GM19372 (cell line): ENCODE results near the gene CREB5.
"Not testable (repeated sequence)": the region's sequence is repeated elsewhere in the genome, so short reads cannot be mapped to it uniquely, and the experiment has no call there.

Experiments
- ATAC-seq: cut with Tn5 transposase; IDR thresholded peaks from one replicate; pipeline ENCODE4 v1.9.1; 2021; ENCODE audit warnings: mild to moderate bottlenecking, low read depth, moderate library complexity; ENCODE audit not compliant: unreplicated experiment

CREB5 gene

DNA sequence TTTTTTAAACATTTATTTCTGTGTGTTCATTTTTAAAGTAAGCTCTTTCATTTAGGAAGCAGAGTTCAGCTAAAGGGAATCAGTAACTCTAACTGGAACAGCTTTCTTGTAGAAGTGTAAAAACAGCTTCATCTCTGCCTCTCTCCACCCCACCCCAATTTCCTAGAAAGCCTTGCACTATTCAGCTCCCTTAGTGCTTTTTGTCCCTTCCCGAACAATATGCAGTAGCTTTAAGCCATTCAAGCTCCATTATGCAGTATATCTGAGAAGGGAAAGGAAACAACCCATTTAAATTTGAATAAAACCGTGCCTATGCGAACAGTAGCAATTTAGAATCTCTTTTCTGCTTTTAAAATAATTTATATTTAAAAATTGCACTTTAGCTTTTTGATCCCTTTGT is 411.3 kb downstream of the CREB5 start:
- no peak for ATAC-seq

DNA sequence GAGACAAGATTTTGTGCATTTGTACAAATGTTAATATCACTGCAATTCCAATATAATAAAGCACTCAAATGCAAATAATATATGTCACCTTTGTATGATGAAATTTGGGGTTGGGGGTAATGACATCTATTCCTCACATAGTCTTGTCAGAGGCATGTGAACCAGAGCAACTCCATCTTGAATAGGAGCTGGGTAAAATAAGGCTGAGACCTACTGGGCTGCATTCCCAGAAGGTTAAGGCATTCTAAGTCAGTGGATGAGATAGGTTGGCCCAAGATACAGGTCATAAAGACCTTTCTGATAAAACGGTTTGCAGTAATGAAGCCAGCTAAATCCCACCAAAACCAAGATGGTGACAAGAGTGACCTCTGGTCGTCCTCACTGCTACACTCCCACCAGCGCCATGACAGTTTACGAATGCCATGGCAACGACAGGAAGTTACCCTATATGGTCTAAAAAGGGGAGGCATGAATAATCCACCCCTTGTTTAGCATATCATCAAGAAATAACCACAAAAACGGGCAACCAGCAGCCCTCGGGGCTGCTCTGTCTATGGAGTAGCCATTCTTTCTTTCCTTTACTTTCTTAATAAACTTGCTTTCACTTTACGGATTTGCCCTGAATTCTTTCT is 413.6 kb downstream of the CREB5 start:
- not testable (repeated sequence) for ATAC-seq

DNA sequence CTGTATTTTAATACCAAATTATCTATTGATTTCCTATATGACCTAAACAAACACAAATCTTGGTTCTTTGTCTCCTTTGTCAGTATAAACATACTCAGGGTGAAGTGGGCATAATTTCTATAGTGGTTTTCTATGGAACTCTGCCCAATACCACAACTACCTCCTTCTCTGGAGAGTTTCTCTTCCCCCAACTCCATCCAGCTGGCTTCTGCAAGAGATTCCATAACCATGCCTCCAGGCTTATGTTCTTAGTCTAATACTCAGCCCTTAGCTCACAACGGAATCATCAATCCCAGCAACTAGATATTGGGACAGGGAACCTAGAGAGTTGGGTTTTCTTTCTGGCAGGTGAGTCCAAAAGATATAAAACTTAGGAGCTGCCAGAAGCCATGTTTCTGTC is 418.5 kb downstream of the CREB5 start:
- ATAC-seq: no peak

DNA sequence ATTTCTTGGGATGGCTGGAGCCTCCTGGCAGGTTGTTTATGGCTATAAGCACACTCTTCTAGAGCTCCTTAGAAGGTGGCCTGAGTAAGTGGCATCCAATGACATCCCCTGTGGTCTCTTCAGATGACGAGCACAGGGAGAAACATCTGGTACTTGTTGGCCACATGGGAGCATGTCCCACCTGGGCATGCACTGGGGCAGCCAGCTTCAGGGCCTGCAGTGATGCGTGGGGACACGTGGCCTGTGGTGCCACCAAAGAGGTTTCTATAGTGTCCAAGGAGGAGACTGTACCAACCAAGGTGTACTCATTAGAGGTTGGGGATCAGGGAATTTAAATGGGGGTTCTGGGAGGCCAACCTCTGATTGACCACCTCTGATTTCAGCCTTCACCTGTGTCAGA is 420.4 kb downstream of the CREB5 start:
- no peak for ATAC-seq

DNA sequence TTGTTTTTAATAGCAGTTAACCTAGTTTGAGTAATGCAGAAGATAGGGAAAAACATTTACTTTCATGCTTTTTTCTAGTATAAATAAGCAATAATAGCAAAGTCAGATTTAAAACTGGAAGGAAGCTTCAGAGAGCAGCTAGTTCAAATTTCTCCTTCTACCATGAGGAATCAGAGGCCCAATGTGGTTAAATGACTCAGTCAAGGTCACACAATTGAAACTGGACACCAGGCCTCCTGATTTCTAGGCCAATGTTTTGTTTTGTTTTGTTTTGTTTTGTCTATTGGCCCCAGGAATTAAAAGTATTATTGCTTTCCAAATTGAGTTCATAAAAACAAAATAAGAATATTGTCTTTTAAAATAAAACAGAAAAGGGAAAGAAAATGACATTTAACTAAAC is 423.5 kb downstream of the CREB5 start:
- no peak for ATAC-seq

DNA sequence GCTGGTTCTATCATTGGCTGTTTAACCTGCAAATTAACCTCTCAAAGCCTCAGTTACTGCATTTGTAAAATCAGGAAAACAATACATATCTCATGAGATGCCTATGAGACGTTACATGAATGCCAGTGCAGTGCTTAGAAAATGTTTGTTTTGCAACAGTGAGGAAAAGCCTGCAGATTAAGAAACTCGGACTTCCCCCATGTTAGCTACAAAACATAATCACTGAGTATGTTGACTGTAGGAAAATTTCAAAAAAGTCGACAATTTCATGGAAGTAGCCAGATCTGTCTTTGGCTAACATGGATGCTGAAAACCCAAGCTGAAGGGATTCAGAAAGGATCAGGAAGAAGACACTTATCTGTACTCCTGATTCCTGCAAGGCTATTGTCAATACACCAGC is 424.4 kb downstream of the CREB5 start:
- no peak for ATAC-seq

DNA sequence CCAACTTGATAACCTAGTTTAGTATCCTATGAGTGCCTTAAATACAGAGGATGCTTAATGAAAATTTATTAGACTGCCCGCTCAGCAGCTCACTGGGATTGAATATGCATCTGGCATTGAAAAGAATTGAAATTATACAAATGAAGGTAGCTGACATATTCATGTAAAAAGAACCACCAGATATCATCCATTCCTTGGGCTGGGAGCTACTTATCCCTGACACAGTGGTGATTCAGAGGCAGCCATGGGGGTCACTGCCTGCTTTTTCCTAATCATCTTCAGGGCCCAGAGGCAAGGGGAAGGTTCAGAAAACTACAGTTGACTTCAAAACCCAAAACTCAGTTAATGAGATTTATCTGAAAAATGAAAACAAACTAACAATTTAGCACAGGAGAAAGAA is 424.9 kb downstream of the CREB5 start:
- ATAC-seq: no peak

DNA sequence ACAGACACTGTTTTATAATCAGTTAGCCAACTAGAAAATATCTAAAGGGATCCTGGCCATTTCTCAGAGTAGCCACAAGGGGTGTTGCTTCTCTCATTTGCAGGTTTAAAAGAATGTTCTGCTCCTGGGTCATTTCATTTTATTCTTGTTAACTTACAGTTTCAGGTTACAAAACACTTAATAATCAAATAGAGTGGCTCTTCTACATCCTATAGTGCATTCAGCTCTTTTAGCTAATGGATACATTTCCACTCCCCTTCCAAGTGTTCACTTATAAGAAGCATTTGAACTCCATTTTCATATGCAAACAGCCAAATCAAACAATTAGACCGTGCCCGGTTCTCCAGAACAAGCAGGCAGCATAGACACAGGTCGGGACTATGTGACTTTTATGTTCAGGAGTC is 428.3 kb downstream of the CREB5 start:
- no peak for ATAC-seq

DNA sequence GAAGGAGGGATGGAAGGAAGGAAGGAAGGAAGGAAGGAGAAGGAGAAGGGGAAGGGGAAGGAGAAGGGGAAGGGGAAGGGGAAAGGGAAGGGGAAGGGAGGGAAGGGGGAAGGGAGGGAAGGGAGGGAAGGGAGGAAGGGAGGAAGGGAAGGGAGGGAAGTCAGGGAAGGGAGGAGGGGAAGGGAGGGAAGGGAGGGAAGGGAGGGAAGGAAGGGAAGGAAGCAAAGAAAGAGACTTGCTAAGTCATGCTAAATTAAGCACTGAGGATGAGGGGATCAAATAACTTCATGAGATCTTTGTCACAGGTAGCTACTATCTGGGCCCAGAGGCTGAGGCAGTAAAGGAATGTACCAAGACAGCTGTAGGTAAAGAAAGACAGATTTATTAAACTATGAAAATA is 429.4 kb downstream of the CREB5 start:
- no peak for ATAC-seq

DNA sequence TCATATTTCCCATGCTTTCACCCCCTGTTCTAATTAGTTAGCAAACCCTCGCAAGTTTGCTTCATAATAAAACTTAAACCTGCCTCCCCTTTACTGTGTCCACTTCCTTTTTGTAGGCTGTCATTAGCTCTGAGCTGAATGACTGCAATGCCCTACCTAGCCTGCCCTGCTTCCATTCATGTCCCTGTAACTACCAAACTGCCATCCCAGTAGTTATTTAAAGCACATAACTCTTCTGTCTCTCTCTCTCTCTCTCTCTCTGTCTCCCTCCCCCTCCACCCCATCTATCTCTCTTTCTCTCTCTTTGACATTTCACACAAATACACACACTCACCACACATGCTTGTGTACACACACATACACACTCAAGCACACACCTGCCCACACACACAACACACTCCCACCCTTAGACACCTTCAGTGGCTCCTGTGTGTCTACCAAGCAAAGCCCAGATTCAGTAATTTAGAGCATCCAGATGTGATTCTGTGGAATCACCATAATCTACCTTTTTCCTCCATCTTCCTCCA is 430.5 kb downstream of the CREB5 start:
- no peak for ATAC-seq

DNA sequence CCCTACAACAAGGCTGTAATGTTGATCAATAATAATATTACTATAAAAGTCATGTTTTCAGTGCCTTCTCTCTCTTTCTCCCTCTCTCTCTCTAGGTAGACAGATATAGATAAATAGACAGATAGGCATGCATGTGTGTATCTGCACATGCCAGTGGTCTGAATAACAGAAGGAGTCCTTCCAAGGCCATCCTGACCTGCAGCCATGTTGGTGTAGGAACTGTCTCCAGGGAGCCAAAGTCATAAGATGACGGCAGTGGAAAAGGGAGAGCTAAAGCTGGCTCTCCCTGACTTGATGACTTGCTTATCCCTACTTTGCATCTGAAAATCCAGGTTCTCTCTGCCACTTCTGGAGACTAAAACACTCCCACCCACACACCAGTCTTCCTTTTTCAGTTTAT is 432.8 kb downstream of the CREB5 start:
- no peak for ATAC-seq

DNA sequence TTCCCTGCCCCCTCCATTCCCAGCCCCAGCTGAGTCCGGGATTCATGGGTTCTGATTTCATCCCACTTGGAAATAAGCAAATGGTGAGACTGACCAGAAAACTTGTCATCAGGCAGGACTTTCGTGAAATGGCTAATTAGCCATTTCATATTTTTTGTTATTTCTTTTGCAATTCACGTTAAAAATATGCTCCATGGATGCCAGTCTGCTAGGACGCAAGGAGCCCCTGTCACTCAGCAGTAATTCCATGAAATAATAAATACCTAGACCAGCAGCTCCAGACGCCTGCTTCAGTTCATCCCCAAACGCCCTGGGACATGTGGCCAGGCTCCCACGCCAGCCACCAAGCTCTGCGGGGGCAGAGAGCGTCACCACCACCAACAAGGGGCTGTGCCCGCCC is 434.9 kb downstream of the CREB5 start:
- ATAC-seq: no peak

DNA sequence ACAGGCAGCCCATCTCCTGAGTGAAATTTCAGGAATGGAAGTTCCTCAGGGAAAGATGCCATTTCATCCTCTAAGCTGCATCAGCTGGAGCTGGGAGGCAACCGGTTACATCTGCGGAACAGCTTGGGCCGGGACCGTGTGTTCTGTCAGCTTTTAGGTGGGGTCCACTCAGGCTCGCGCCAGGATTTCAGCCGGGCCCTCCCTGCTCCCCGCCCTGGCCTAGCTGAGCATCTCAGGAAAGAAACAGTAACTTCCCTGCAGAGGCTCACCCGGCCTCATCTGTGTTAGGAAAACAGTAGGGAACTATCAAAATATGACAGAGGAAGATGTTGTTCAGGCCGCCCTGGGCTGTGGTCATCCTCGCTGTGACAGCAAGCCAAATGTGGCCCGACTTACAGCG is 435.4 kb downstream of the CREB5 start:
- no peak for ATAC-seq

DNA sequence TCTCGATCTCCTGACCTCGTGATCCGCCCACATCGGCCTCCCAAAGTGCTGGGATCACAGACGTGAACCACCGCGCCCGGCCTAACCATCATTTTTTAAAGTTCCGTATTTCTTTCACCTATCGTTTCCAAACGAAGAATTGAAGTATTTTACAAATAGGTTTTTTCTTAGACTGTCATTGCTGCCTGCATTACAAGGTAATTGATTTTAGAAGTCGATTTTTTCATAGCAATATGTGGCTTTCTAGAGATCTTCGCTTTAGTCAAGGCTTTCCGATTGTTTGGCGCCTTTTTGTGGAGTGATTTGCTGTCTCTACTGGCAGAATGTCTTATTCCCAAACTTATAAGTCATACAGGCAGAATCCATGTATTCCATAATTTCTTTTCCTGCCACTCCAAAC is 436.6 kb downstream of the CREB5 start:
- ATAC-seq: no peak

DNA sequence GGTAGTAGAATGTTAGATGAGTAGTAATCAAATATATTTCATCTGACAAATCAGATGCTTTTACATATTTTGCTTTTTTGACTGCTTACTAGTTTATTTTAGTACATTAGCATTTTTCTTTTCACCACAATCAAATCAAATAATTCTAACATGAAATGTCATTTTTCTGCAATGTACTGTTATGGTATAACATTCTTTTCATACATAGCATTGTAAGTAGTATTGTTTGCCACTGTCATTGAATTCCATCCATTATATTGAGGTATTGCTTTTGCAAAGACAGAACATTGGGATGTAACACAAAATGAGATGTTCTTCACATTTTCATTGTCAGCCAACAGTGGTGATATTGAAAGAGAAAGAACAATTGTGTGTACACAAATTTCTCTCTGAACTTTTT is 438.4 kb downstream of the CREB5 start:
- no peak for ATAC-seq

DNA sequence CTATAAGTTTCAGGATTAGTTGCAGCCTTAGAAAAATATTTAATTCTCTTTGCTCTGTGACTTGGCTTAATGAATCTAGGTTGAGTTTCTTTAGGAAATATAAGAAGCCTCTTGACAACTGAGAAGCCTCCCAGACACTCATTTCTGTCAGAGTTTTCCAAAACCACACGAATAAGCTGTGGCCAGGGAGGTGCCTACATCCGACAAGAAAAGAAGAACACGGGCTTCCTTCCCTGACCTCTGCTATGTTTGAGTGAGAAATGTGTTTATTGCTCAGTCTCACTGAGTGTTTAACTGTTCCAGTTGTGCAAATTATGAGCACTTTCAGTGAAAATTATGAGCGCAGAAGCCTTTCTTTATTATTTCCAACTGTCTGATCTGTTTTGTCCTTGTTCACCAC is 440.8 kb downstream of the CREB5 start:
- no peak for ATAC-seq

DNA sequence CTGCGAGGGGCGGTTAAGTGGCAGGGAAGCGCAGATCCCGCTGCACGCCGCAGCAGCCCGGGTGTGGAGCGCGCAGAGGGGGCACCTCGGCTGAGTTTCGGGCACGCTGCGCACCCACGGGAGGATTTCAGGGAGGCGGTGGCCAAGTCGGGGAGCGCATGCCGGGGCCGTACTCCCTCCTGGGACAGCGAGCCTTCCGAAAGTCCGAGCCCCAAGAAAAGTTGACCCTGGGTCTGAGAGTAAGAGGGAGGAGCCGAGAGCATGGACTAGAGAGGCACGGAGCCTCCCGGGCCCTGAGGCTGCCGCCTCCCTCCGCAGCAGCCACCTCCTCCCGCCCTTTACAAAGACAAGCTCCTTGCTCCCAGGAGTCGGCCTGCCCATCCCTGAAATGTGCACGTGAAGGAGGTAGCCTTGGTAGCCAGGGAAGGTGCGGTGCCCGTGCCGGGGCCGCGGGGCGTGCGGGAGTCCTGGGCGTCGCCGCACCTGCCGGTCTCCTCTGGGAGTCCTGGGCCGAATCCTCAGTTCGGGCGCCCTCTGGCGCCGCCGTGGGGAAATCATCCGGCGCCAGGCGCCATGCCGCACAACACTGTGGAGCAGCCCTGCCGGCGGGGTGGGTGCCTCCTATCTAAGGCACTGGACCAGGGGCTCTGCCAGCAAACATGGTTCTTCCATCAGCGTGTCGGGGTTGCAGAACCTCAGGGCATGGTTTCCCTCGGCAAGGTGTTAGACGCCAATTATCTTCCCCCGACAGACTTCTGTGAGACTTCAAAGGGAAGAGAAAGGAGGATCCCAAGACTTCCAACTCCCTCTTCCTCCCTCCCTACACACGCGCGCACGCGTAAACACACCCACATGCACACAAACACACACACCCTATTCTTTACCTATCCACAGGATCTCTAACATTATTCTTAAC is 441.8 kb downstream of the CREB5 start:
- ATAC-seq: peak; percentile 94

DNA sequence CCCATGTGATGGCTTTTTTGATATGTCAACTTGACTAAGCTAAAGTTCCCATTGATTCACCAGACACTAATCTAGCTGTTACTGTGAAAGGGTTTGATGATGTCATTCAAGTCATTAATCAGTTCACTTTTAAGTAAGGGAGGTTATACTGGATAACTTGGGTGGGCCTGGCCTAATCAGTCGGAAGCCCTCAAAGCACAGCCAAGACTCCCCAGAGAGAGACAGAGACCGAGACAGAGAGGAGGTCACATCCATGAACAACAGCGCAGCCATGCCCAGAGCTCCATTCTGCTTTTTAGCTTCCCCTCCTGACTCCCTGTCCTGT is 442.4 kb downstream of the CREB5 start:
- ATAC-seq: no peak

DNA sequence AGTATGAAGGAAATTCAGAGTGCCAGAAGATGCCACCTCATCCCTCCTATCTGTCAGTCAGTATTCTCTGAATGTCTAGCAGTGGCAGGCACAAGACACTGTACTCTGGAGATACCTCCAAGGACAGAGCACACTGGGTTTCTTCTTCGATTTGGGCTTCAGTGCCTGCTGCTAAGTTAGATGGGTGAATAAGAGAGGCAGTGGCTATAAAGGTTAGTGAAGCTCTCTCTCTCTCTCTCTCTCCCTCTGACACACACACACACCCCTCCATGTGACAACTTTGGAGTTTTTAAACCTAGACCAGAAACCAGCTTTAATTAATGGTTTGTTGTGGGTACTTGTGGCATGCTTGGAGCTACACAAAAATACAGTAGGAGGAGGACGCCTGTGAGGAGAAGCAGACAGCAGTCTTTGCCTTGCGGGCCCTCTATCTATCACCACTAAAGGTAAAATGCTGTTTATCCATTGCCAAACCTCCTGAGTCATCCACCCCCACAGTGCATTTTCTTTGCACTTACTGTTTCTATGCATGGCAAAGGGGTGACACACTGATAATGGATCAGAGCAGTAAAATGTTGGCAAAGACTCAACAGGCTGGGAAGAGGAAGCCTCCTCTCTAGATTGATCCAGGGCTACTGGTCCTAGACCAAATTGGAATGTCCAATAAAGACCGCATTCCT is 443.4 kb downstream of the CREB5 start:
- no peak for ATAC-seq

DNA sequence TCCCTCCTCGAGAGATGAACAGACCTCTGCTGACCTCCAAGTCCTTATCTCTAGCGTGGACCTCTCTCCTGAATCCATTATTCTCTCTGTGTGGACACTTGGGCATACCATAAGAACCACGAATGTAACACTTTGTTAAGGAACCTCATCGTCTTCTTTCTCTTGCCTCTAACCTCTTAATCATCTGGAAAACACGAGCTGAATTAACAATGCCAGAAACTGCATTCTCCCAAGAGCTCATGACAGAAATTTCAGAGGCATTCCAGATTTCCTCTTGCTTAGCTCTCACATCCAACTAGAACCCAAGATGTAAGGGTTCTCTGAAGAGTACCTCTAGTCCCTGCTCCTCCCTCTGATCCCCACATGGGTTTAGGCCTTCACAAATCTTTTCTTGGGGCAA is 444.3 kb downstream of the CREB5 start:
- no peak for ATAC-seq

DNA sequence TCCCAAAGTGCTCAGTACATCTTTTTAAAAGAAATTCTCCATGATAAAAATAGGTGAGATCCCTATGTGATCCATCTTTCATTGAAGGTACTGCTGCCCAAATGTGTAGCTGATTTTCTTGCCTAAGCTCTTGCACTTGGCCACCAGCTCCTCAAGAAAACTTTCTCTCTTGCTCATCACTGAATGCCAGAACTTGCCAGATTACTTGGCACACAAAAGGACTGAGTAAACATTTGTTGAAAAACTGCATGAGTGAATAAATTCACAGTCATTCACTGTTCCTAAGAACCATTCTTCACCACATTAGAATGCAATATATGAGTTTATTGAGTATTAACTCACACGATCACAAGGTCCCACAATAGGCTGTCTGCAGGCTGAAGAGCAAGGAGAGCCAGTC is 445.9 kb downstream of the CREB5 start:
- ATAC-seq: no peak

DNA sequence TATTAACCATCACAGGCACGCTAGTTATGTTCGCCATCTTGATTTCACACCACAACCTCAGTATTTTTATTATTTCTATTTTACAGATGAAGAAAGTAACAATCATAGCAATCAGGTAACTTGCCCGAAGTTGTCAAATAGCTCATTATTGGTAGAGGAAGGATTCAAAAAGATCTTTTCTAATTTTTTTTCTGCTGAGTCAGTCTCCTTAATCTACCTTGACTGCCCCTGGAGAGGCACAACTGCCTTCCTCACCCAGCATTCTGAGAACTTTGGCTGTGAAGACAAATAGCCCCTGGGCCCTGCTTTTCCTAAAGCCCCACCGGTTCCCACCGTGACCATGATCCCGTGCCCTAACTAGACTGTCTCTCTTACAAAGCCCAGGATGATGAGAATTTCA is 446.6 kb downstream of the CREB5 start:
- ATAC-seq: no peak
